GM21717 (cell line): ENCODE measurements around the gene FOXL2NB.

Experiments
- ATAC-seq: cut with Tn5 transposase; IDR thresholded peaks from one replicate; pipeline ENCODE4 v1.9.1; 2021; ENCODE audit warnings: mild to moderate bottlenecking, moderate library complexity; ENCODE audit not compliant: unreplicated experiment

Gene FOXL2NB

DNA sequence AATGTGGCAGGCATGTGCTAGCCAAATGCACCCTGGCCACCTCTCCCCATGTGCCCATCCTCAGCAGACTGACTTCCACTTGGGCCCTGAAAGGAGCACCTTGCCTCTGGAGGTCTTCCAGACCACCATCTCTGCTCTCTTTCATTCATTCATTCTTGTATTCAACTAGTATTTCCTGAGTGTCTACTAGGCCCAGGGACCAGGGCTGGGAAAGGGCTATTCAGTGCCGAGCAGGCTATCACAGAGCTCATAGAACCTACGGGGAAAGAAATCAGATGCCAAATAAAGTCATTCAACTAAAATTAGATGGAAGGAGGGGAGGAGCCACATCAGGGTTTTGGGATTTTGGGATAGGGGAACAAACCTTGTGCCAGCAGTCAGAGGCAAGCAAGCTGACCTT lies 40.2 kb downstream of the FOXL2NB start:
- no peak for ATAC-seq

DNA sequence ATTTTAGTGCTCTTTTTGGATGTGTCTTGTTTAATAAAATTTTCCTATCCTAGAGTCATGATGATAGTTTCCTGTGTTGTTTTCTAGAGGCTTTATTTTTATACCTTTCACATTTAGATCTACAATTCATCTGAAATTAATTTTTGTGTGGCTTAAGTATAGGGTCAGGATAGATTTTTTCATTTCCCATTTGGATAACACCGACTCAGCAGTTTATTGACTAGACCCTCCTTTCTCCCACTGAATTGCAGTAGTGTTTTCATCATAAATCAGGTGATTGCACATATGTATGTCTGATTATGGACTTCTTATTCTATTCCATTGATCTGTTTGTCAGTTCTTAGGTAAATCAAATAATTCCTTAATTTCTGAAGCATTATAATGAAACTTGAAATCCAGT lies 48.7 kb downstream of the FOXL2NB start:
- no peak for ATAC-seq
